H9 (cell line): ENCODE measurements around the gene PLLP. TPM values are rescaled to one million over a fixed set of nuclear protein-coding genes. Genes with fewer than 3 reads are reported as not detected.

ENCODE experiments used
- DNase-seq: peaks from one replicate; pipeline ENCODE4 v3.0.0-alpha.2; 2017
- H2AFZ ChIP-seq: one replicate; pipeline ENCODE4 v1.6.1; 2013; ENCODE audit warnings: mild to moderate bottlenecking, low read length, control low read depth, moderate library complexity
- H2AK5ac ChIP-seq: 2 replicates; pipeline ENCODE4 v1.6.1; 2013; ENCODE audit warnings: low read length, control low read depth, mixed read lengths; ENCODE audit not compliant: insufficient read length
- H2BK120ac ChIP-seq: one replicate; pipeline ENCODE4 v1.6.1; 2013; ENCODE audit warnings: low read depth, mild to moderate bottlenecking, low read length, control low read depth, inconsistent platforms; ENCODE audit not compliant: poor library complexity, severe bottlenecking
- H2BK12ac ChIP-seq: 2 replicates; pipeline ENCODE4 v1.6.1; 2013; ENCODE audit warnings: low read length, control low read depth, mixed read lengths, low read depth; ENCODE audit not compliant: insufficient read length
- H2BK15ac ChIP-seq: 2 replicates; pipeline ENCODE4 v1.6.1; 2013; ENCODE audit warnings: low read depth, low read length, control low read depth
- H2BK20ac ChIP-seq: one replicate; pipeline ENCODE4 v1.6.1; 2013; ENCODE audit warnings: low read depth, mild to moderate bottlenecking, low read length, control low read depth, inconsistent platforms; ENCODE audit not compliant: poor library complexity, severe bottlenecking
- H2BK5ac ChIP-seq: 2 replicates; pipeline ENCODE4 v1.6.1; 2013; ENCODE audit warnings: low read length, control low read depth, mixed read lengths; ENCODE audit not compliant: insufficient read length
- H3K14ac ChIP-seq: 2 replicates; pipeline ENCODE4 v1.6.1; 2013; ENCODE audit warnings: low read length, control low read depth; ENCODE audit not compliant: insufficient read depth
- H3K18ac ChIP-seq: 2 replicates; pipeline ENCODE4 v1.6.1; 2013; ENCODE audit warnings: low read depth, mild to moderate bottlenecking, mixed read lengths, low read length, control low read depth; ENCODE audit not compliant: insufficient read length
- H3K23ac ChIP-seq: 2 replicates; pipeline ENCODE4 v1.6.1; 2013; ENCODE audit warnings: low read length, control low read depth, mixed read lengths, low read depth; ENCODE audit not compliant: insufficient read length
- H3K23me2 ChIP-seq: 2 replicates; pipeline ENCODE4 v1.6.1; 2013; ENCODE audit warnings: low read depth, mild to moderate bottlenecking, mixed read lengths, low read length, control low read depth; ENCODE audit not compliant: insufficient read length, poor library complexity, severe bottlenecking
- H3K27ac ChIP-seq: 2 replicates; pipeline ENCODE4 v1.5.1; 2013; ENCODE audit warnings: low read length, control low read depth, mixed read lengths, low read depth; ENCODE audit not compliant: insufficient read length
- H3K27me3 ChIP-seq: 2 replicates; pipeline ENCODE4 v1.6.1; 2013; ENCODE audit warnings: low read length, control low read depth, inconsistent platforms; ENCODE audit not compliant: insufficient read depth
- H3K4ac ChIP-seq: 2 replicates; pipeline ENCODE4 v1.6.1; 2013; ENCODE audit warnings: low read depth, mild to moderate bottlenecking, control low read depth, inconsistent platforms, low read length, moderate library complexity
- H3K4me1 ChIP-seq: 2 replicates; pipeline ENCODE4 v1.6.1; 2013; ENCODE audit warnings: low read length, control low read depth, inconsistent platforms; ENCODE audit not compliant: insufficient read depth
- H3K4me2 ChIP-seq: 2 replicates; pipeline ENCODE4 v1.6.1; 2013; ENCODE audit warnings: low read length, control low read depth, mixed read lengths; ENCODE audit not compliant: insufficient read length, insufficient read depth
- H3K56ac ChIP-seq: 2 replicates; pipeline ENCODE4 v1.6.1; 2013; ENCODE audit warnings: low read depth, mild to moderate bottlenecking, mixed read lengths, low read length, control low read depth; ENCODE audit not compliant: insufficient read length
- H3K79me1 ChIP-seq: 2 replicates; pipeline ENCODE4 v1.6.1; 2013; ENCODE audit warnings: low read depth, mild to moderate bottlenecking, moderate library complexity, low read length, control low read depth, inconsistent platforms; ENCODE audit not compliant: insufficient read depth, poor library complexity, severe bottlenecking
- H3K79me2 ChIP-seq: 2 replicates; pipeline ENCODE4 v1.6.1; 2013; ENCODE audit warnings: low read length, control low read depth, inconsistent platforms; ENCODE audit not compliant: insufficient read depth
- H3K9ac ChIP-seq: 2 replicates; pipeline ENCODE4 v1.6.1; 2013; ENCODE audit warnings: low read length, control low read depth, mixed read lengths; ENCODE audit not compliant: insufficient read length; ENCODE audit errors: extremely low read depth
- H3K9me3 ChIP-seq: one replicate; pipeline ENCODE4 v1.6.1; 2013; ENCODE audit warnings: low read depth, low read length, inconsistent platforms; ENCODE audit not compliant: control insufficient read depth
- H3T11ph ChIP-seq: one replicate; pipeline ENCODE4 v1.6.1; 2013; ENCODE audit warnings: mild to moderate bottlenecking, low read length, control low read depth, inconsistent platforms
- H4K20me1 ChIP-seq: one replicate; pipeline ENCODE4 v1.6.1; 2013; ENCODE audit not compliant: control insufficient read depth, insufficient read length, insufficient read depth
- H4K5ac ChIP-seq: 2 replicates; pipeline ENCODE4 v1.6.1; 2013; ENCODE audit warnings: low read depth, mild to moderate bottlenecking, mixed read lengths, low read length, control low read depth; ENCODE audit not compliant: insufficient read length
- H4K8ac ChIP-seq: replicated peaks from 2 replicates; pipeline ENCODE4 v1.6.1; 2013; ENCODE audit warnings: low read length, control low read depth, mixed read lengths, low read depth; ENCODE audit not compliant: insufficient read length
- H4K91ac ChIP-seq: 2 replicates; pipeline ENCODE4 v1.6.1; 2013; ENCODE audit warnings: low read depth, mild to moderate bottlenecking, moderate library complexity, mixed read lengths, low read length, control low read depth; ENCODE audit not compliant: insufficient read length
- H3K27ac Mint-ChIP-seq, 3 experiments: 2 replicates in 2 of 3; 3 replicates in 1 of 3; pipeline ENCODE4 v1.8.0; 2020 to 2021; ENCODE audit warnings: mixed read lengths in 3 of 3, mild to moderate bottlenecking in 1 of 3, moderate library complexity in 1 of 3
- H3K27me3 Mint-ChIP-seq: 2 replicates; pipeline ENCODE4 v1.8.0; 2021; ENCODE audit warnings: low read depth, mild to moderate bottlenecking, moderate library complexity, mixed read lengths
- H3K36me3 Mint-ChIP-seq, 3 experiments: 2 replicates in 2 of 3; 3 replicates in 1 of 3; pipeline ENCODE4 v1.8.0; 2020 to 2021; ENCODE audit warnings: low read depth in 3 of 3, mixed read lengths in 3 of 3; ENCODE audit not compliant: insufficient read depth in 1 of 3
- H3K4me1 Mint-ChIP-seq, 2 experiments: 2 replicates each; pipeline ENCODE4 v1.8.0; 2020; ENCODE audit warnings: mixed read lengths in 2 of 2
- H3K4me3 Mint-ChIP-seq, 2 experiments: 2 replicates in 1 of 2; 3 replicates in 1 of 2; pipeline ENCODE4 v1.8.0; 2020 to 2021; ENCODE audit warnings: mild to moderate bottlenecking in 2 of 2, mixed read lengths in 2 of 2, moderate library complexity in 1 of 2
- H3K9me3 Mint-ChIP-seq, 2 experiments: 2 replicates in 1 of 2; 3 replicates in 1 of 2; pipeline ENCODE4 v1.8.0; 2020; ENCODE audit warnings: mild to moderate bottlenecking in 2 of 2, mixed read lengths in 2 of 2, moderate library complexity in 1 of 2
- WGBS: extraction: QIAGEN DNeasy Blood & Tissue Kit; methylation state at CpG from one replicate; pipeline ENCODE4 v1.1.7; 2013; ENCODE audit warnings: missing lambda C conversion rate, low lambda C conversion rate, mixed read lengths; ENCODE audit not compliant: insufficient read length; ENCODE audit errors: extremely low coverage; 5-methylcytosine and 5-hydroxymethylcytosine counted together
- total RNA-seq: library from RNA; stranded (reverse); gene quantifications from 2 replicates; pipeline ENCODE4 v1.2.1, GENCODE V29; 2021
- TF ChIP-seq, protein P1 (sequence below): fragments of 200-600 bp; sonication (generic); conservative IDR thresholded peaks from 3 replicates; pipeline ENCODE4 v1.8.0; 2021; ENCODE audit warnings: antibody characterized with exemption, mild to moderate bottlenecking

Gene PLLP
- total RNA-seq, 1 experiment from 2014 or later = 1.8 TPM

DNA sequence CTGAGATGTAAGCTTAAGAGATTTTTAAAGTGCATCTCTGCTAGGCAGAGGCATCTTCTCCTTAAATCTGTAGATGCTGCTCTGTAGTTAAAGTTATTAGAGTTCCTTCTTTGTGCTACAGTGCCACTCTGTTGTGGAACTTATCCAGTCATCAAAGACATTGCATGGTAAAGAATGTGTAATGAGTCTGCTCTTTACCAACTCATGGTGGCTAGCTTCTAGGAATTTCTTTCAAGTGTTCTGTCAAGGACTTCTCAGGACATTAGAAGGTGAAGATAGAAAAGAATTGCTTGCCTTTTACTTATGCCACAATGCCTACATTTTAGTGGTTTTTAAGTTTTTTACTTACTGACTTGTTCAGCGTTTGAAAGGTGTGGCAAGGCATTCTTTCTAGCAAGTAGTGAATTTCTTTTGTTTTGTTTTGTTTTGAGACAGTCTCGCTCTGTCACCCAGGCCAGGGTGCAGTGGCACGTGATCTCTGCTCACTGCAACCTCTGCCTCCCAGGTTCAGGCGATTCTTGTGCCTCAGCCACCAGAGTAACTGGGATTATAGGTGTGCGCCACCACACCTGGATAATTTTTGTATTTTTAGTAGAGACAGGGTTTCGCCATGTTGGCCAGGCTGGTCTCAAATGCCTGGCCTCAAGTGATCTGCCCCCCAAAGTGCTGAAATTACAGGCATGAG is 59.7 kb downstream of the PLLP start:
- Histone ChIP-seq H3K9ac (no peak overlapping the region), H3K9me3 (no peaks in the 10 kb centered on the region), H2BK20ac (no peak overlapping the region), H3K79me1 (no peaks in the 10 kb centered on the region), H4K91ac (no peak overlapping the region), H2BK12ac (no peak overlapping the region), H3K4me2 (no peak overlapping the region), H3K27ac (no peak overlapping the region), H3K14ac (no peak overlapping the region), H2AK5ac (no peak overlapping the region), H4K20me1 (no peaks in the 10 kb centered on the region), H3K4ac (no peak overlapping the region), H3T11ph (no peak overlapping the region), H3K79me2 (no peaks in the 10 kb centered on the region), H3K23ac (no peak overlapping the region), H3K23me2 (no peaks in the 10 kb centered on the region), H2BK15ac (no peak overlapping the region), H3K18ac (no peak overlapping the region), H4K8ac (no peak overlapping the region), H3K27me3 (no peaks in the 10 kb centered on the region; the same call in 1 of the 2 replicates), H3K4me1 (no peaks in the 10 kb centered on the region), H2BK5ac (no peak overlapping the region), H2AFZ (no peak overlapping the region), H3K56ac (no peak overlapping the region), H4K5ac (no peak overlapping the region), H2BK120ac (no peak overlapping the region)
- TF ChIP-seq, protein P1, sequence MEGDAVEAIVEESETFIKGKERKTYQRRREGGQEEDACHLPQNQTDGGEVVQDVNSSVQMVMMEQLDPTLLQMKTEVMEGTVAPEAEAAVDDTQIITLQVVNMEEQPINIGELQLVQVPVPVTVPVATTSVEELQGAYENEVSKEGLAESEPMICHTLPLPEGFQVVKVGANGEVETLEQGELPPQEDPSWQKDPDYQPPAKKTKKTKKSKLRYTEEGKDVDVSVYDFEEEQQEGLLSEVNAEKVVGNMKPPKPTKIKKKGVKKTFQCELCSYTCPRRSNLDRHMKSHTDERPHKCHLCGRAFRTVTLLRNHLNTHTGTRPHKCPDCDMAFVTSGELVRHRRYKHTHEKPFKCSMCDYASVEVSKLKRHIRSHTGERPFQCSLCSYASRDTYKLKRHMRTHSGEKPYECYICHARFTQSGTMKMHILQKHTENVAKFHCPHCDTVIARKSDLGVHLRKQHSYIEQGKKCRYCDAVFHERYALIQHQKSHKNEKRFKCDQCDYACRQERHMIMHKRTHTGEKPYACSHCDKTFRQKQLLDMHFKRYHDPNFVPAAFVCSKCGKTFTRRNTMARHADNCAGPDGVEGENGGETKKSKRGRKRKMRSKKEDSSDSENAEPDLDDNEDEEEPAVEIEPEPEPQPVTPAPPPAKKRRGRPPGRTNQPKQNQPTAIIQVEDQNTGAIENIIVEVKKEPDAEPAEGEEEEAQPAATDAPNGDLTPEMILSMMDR = no peak
- Mint-ChIP-seq H3K9me3 (no peaks in the 10 kb centered on the region), H3K27me3 (no peaks in the 10 kb centered on the region), H3K27ac (no peak overlapping the region), H3K4me1 (no peaks in the 10 kb centered on the region), H3K36me3 (peaks cover 16 to 75% (median 41%) of the 10 kb centered on the region in 3 experiments; a peak in 6 of 7 replicates), H3K4me3 (no peak overlapping the region)
- WGBS = no CpG with 5 or more reads among the region's 6 CpGs
- DNase-seq = no peak
